ENCODE results near the gene ZSCAN5B. TPM values are rescaled to one million over a fixed set of nuclear protein-coding genes. Genes with fewer than 3 reads are reported as not detected.
A peak's percentile ranks its signal among the peaks of the same experiment; 100 is the strongest.
"Not testable (repeated sequence)": the region's sequence is repeated elsewhere in the genome, so short reads cannot be mapped to it uniquely, and the experiment has no call there.

The ZSCAN5B gene
- total RNA-seq: not detected

DNA sequence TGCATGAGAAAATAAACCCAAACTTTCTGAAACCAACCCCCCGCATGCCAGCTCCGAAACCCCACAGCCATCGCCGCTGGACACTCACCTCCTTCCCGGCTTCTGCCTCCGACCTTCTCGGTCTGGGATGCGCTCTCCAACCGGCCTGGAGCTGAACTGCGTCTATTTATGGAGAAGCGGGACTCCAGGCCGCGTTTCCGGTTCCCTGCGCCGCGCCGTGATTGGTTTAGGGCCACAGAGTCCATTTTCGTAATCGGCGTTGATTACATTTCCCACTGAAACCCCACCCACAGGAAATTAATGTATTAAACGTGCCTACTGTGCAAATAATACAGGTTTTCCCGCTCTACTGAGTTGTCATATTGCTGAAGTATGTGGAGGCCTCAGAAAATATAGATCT, at the start of gene ZSCAN5B:
ZSCAN5B (minus strand) TSS at position 138 of the 400 bp plus-strand sequence. CDS start 4,731 bp downstream, outside the sequence.
- H3K9me3 Mint-ChIP-seq; H3K4me3 Mint-ChIP-seq; H3K27me3 Mint-ChIP-seq (ENCODE audit: low read depth); H3K27ac Mint-ChIP-seq; H3K36me3 Mint-ChIP-seq (ENCODE audit: low read depth); H3K4me1 Mint-ChIP-seq (ENCODE audit: low read depth); DNase-seq; CTCF ChIA-PET; intact Hi-C loops (cut with micrococcal nuclease): not testable (repeated sequence)

GRCh38 chr19:56245764-56246163, 48.2 kb upstream of the ZSCAN5B start:
- H3K4me3 Mint-ChIP-seq; H3K27me3 Mint-ChIP-seq (ENCODE audit: low read depth); DNase-seq; intact Hi-C loops (cut with micrococcal nuclease); H3K9me3 Mint-ChIP-seq; CTCF ChIA-PET; H3K36me3 Mint-ChIP-seq (ENCODE audit: low read depth); H3K27ac Mint-ChIP-seq; H3K4me1 Mint-ChIP-seq (ENCODE audit: low read depth): not testable (repeated sequence)

DNA sequence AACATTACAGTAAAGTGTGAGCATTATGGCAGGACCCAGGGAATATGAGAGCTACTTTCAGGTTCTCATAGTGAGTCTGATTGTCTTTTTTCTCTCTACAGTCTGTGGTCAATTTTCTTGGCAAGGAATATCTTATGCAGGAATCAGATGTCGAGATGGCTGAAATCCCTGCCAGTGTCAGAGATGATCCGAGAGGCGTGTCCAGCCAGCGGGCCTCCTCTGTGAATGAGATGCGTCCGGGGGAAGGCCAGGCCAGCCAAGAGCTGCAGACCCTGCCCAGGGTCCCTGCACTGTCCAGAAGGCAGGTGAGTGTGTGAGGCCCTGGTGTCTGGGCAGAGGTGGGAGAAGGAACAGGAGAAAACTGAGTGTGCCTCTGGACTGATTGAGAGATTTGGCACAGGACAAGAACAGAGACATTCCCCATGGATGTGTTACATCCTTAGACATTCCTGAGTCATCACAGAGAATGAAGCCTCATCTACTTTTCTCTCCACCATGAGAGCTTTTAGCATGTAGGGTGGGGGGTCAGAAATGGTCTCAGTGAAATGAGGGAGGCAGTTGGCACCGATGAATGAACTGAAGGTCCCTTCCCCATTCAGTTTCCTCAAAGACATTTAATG, 47.6 kb upstream of the ZSCAN5B start:
- no peaks in the 10 kb centered on the region for H3K36me3 Mint-ChIP-seq (ENCODE audit: low read depth)
- H3K27me3 Mint-ChIP-seq (ENCODE audit: low read depth): no peaks in the 10 kb centered on the region
- H3K27ac Mint-ChIP-seq: no peak overlapping the region
- CTCF ChIA-PET: no interaction called here
- no peak overlapping the region for H3K4me3 Mint-ChIP-seq
- H3K9me3 Mint-ChIP-seq: no peaks in the 10 kb centered on the region
- H3K4me1 Mint-ChIP-seq (ENCODE audit: low read depth): no peaks in the 10 kb centered on the region
- no peak for DNase-seq
- intact Hi-C loops (cut with micrococcal nuclease): no loop called here

GRCh38 chr19:56223481-56223880, 25.9 kb upstream of the ZSCAN5B start:
- intact Hi-C loops (cut with micrococcal nuclease): no loop called here
- CTCF ChIA-PET: interaction anchor here (1.3 kb wide), 1 partner anchor 30 kb away, joined by 3 read pairs; no protein-coding TSS in a partner anchor
- Mint-ChIP-seq H3K4me3 (no peak overlapping the region), H3K4me1 (ENCODE audit: low read depth) (no peaks in the 10 kb centered on the region), H3K9me3 (no peaks in the 10 kb centered on the region), H3K27ac (no peak overlapping the region), H3K27me3 (ENCODE audit: low read depth) (no peaks in the 10 kb centered on the region), H3K36me3 (ENCODE audit: low read depth) (peaks cover 7% of the 10 kb centered on the region)
- DNase-seq: no peak

GRCh38 chr19:56222901-56223300, 25.3 kb upstream of the ZSCAN5B start:
- no peaks in the 10 kb centered on the region for H3K9me3 Mint-ChIP-seq
- H3K27ac Mint-ChIP-seq: no peak overlapping the region
- peaks cover 3% of the 10 kb centered on the region for H3K27me3 Mint-ChIP-seq (ENCODE audit: low read depth)
- peaks cover 2% of the 10 kb centered on the region for H3K4me1 Mint-ChIP-seq (ENCODE audit: low read depth)
- intact Hi-C loops (cut with micrococcal nuclease): no loop called here
- CTCF ChIA-PET: no interaction called here
- no peak for DNase-seq
- no peak overlapping the region for H3K4me3 Mint-ChIP-seq
- peaks cover 7% of the 10 kb centered on the region for H3K36me3 Mint-ChIP-seq (ENCODE audit: low read depth)

- no peak for DNase-seq
- Mint-ChIP-seq H3K27me3 (ENCODE audit: low read depth) (peaks cover 7% of the 10 kb centered on the region), H3K9me3 (no peaks in the 10 kb centered on the region), H3K4me1 (ENCODE audit: low read depth) (peaks cover 6% of the 10 kb centered on the region), H3K36me3 (ENCODE audit: low read depth) (peaks cover 7% of the 10 kb centered on the region), H3K4me3 (no peak overlapping the region), H3K27ac (no peak overlapping the region)
- intact Hi-C loops (cut with micrococcal nuclease): no loop called here
- CTCF ChIA-PET: interaction anchor here (0.7 to 0.8 kb wide), 2 partner anchors 36 to 143 kb away, joined by 3 read pairs; no protein-coding TSS in a partner anchor
Measured at GRCh38 chr19:56221851-56222250, 24.3 kb upstream of the ZSCAN5B start.

- CTCF ChIA-PET: interaction anchor here (0.8 kb wide), 1 partner anchor 142 kb away, joined by 3 read pairs; no protein-coding TSS in a partner anchor
- H3K4me1 Mint-ChIP-seq (ENCODE audit: low read depth); H3K36me3 Mint-ChIP-seq (ENCODE audit: low read depth); H3K4me3 Mint-ChIP-seq; DNase-seq; H3K27ac Mint-ChIP-seq; intact Hi-C loops (cut with micrococcal nuclease); H3K27me3 Mint-ChIP-seq (ENCODE audit: low read depth); H3K9me3 Mint-ChIP-seq: not testable (repeated sequence)
Measured at GRCh38 chr19:56221442-56221841, 23.9 kb upstream of the ZSCAN5B start.

DNA sequence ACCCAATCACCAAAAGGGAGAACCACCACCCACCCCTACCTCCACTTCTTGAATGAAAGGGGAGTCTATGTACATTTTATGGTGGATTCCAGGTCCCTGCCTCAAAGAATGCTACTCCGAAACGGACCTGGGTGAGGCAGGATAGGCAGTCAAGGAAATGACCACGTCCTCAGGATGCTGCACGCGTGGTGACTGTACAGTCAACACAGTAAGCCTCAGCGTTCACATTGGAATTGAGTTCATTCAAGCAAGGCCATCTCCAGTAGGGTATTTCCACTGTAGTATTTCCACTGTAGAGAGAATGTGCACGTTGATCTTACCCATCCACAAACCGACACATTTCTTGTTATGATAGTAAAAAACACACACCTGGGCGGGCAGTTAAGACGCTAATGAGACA, 21.4 kb upstream of the ZSCAN5B start:
- Mint-ChIP-seq H3K27ac (no peak overlapping the region), H3K4me1 (ENCODE audit: low read depth) (peaks cover 6% of the 10 kb centered on the region), H3K4me3 (no peak overlapping the region), H3K9me3 (no peaks in the 10 kb centered on the region), H3K36me3 (ENCODE audit: low read depth) (peaks cover 7% of the 10 kb centered on the region), H3K27me3 (ENCODE audit: low read depth) (peaks cover 14% of the 10 kb centered on the region)
- DNase-seq: no peak
- intact Hi-C loops (cut with micrococcal nuclease): no loop called here
- CTCF ChIA-PET: no interaction called here

GRCh38 chr19:56217039-56217949, 19.7 kb upstream of the ZSCAN5B start:
- Mint-ChIP-seq H3K9me3 (no peaks in the 10 kb centered on the region), H3K36me3 (ENCODE audit: low read depth) (peaks cover 2% of the 10 kb centered on the region), H3K27me3 (ENCODE audit: low read depth) (peaks cover 19% of the 10 kb centered on the region), H3K4me1 (ENCODE audit: low read depth) (peaks cover 6% of the 10 kb centered on the region), H3K4me3 (peak overlapping the region; percentile 46), H3K27ac (no peak overlapping the region)
- peak; percentile 30 for DNase-seq
- CTCF ChIA-PET: no interaction called here
- intact Hi-C loops (cut with micrococcal nuclease): no loop called here

- no peaks in the 10 kb centered on the region for H3K4me1 Mint-ChIP-seq (ENCODE audit: low read depth)
- no peak for DNase-seq
- intact Hi-C loops (cut with micrococcal nuclease): no loop called here
- CTCF ChIA-PET: no interaction called here
- H3K36me3 Mint-ChIP-seq (ENCODE audit: low read depth): no peaks in the 10 kb centered on the region
- no peak overlapping the region for H3K27ac Mint-ChIP-seq
- H3K27me3 Mint-ChIP-seq (ENCODE audit: low read depth): peaks cover 10% of the 10 kb centered on the region
- no peak overlapping the region for H3K4me3 Mint-ChIP-seq
- no peaks in the 10 kb centered on the region for H3K9me3 Mint-ChIP-seq
Measured at GRCh38 chr19:56211718-56212117, 14.1 kb upstream of the ZSCAN5B start.

DNA sequence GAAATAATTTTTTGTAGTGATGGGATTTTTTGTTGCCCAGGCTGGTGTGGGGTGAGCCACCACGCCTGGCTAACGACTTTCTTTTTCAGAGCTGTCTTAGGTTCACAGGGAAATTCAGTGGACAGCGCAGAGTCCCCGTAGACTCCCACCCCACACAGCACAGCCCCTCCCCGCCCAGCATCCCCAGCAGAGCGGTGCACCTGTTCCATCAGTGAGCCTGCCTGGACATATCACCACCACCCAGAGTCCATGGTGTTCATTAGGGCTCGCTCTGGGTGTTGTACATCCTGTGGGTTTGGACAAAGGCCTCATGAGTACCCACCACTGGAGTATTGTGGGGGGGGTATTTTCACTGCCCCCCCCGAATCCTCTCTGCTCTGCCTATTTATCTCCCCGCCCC, 12.5 kb upstream of the ZSCAN5B start:
- H3K36me3 Mint-ChIP-seq (ENCODE audit: low read depth); H3K4me3 Mint-ChIP-seq; H3K27ac Mint-ChIP-seq; H3K4me1 Mint-ChIP-seq (ENCODE audit: low read depth); DNase-seq; H3K27me3 Mint-ChIP-seq (ENCODE audit: low read depth); H3K9me3 Mint-ChIP-seq; intact Hi-C loops (cut with micrococcal nuclease): not testable (repeated sequence)
- CTCF ChIA-PET: interaction anchor here (0.8 kb wide), 1 partner anchor 144 kb away, joined by 3 read pairs; no protein-coding TSS in a partner anchor

- Mint-ChIP-seq H3K4me1 (ENCODE audit: low read depth) (no peaks in the 10 kb centered on the region), H3K27me3 (ENCODE audit: low read depth) (peaks cover 8% of the 10 kb centered on the region), H3K4me3 (no peak overlapping the region), H3K27ac (no peak overlapping the region), H3K36me3 (ENCODE audit: low read depth) (no peaks in the 10 kb centered on the region), H3K9me3 (no peaks in the 10 kb centered on the region)
- CTCF ChIA-PET: interaction anchor here (0.8 kb wide), 1 partner anchor 15 kb away, joined by 3 read pairs; no protein-coding TSS in a partner anchor
- intact Hi-C loops (cut with micrococcal nuclease): no loop called here
- DNase-seq: no peak
Measured at GRCh38 chr19:56209091-56209490, 11.5 kb upstream of the ZSCAN5B start.

- H3K27ac Mint-ChIP-seq; intact Hi-C loops (cut with micrococcal nuclease); H3K4me3 Mint-ChIP-seq; H3K9me3 Mint-ChIP-seq; H3K36me3 Mint-ChIP-seq (ENCODE audit: low read depth); H3K4me1 Mint-ChIP-seq (ENCODE audit: low read depth); DNase-seq; H3K27me3 Mint-ChIP-seq (ENCODE audit: low read depth); CTCF ChIA-PET: not testable (repeated sequence)
Measured at GRCh38 chr19:56207581-56207980, 10.0 kb upstream of the ZSCAN5B start.
